HG03342 (cell line): ENCODE results near the gene SLC9A8.
"Not testable (repeated sequence)": the region's sequence is repeated elsewhere in the genome, so short reads cannot be mapped to it uniquely, and the experiment has no call there.

ENCODE experiments used
- ATAC-seq: cut with Tn5 transposase; IDR thresholded peaks from one replicate; pipeline ENCODE4 v1.9.1; 2021; ENCODE audit warnings: mild to moderate bottlenecking, moderate library complexity; ENCODE audit not compliant: unreplicated experiment

The SLC9A8 gene

GRCh38 chr20:49846206-49846807, 33.7 kb downstream of the SLC9A8 start:
- ATAC-seq = no peak

GRCh38 chr20:49850463-49851230, 38.0 kb downstream of the SLC9A8 start:
- no peak for ATAC-seq

GRCh38 chr20:49851231-49851705, 38.6 kb downstream of the SLC9A8 start:
- no peak for ATAC-seq

- ATAC-seq = no peak
These were observed 39.4 kb downstream of the SLC9A8 start for GRCh38 chr20:49851991-49852390.

- no peak for ATAC-seq
These were observed 40.0 kb downstream of the SLC9A8 start for GRCh38 chr20:49852522-49853080.

- no peak for ATAC-seq
These were observed 41.0 kb downstream of the SLC9A8 start for GRCh38 chr20:49853640-49854039.

- no peak for ATAC-seq
These were observed 41.7 kb downstream of the SLC9A8 start for GRCh38 chr20:49854190-49854875.

GRCh38 chr20:49856904-49857303, 44.3 kb downstream of the SLC9A8 start:
- no peak for ATAC-seq

GRCh38 chr20:49858076-49858585, 45.5 kb downstream of the SLC9A8 start:
- ATAC-seq = no peak

GRCh38 chr20:49859011-49859410, 46.4 kb downstream of the SLC9A8 start:
- no peak for ATAC-seq

- ATAC-seq = no peak
These were observed 47.2 kb downstream of the SLC9A8 start for GRCh38 chr20:49859807-49860206.

GRCh38 chr20:49861232-49861631, 48.6 kb downstream of the SLC9A8 start:
- ATAC-seq = not testable (repeated sequence)

GRCh38 chr20:49862607-49863200, 50.1 kb downstream of the SLC9A8 start:
- ATAC-seq = no peak

- ATAC-seq = no peak
These were observed 51.0 kb downstream of the SLC9A8 start for GRCh38 chr20:49863666-49864065.

GRCh38 chr20:49865559-49865958, 52.9 kb downstream of the SLC9A8 start:
- ATAC-seq = no peak

- no peak for ATAC-seq
These were observed 53.4 kb downstream of the SLC9A8 start for GRCh38 chr20:49866051-49866450.

- no peak for ATAC-seq
These were observed 55.0 kb downstream of the SLC9A8 start for GRCh38 chr20:49867453-49868215.

- ATAC-seq = no peak
These were observed 55.9 kb downstream of the SLC9A8 start for GRCh38 chr20:49868538-49868937.

- no peak for ATAC-seq
These were observed 56.3 kb downstream of the SLC9A8 start for GRCh38 chr20:49868964-49869363.

GRCh38 chr20:49870261-49870660, 57.6 kb downstream of the SLC9A8 start:
- no peak for ATAC-seq
